HL-60 (cell line): ENCODE measurements around the gene HSD17B3.

Experiments
- DNase-seq, 2 experiments: peaks; one replicate each; pipeline ENCODE4 v3.0.0-alpha.2; 2010 to 2020; ENCODE audit warnings: low read depth in 1 of 2, low spot score in 1 of 2
- H3K27ac ChIP-seq: fragments of 250-450 bp; sonication (Bioruptor Pico); replicated peaks from 2 replicates; pipeline ENCODE4 v1.5.1; 2020; ENCODE audit warnings: mild to moderate bottlenecking, moderate library complexity
- H3K27me3 ChIP-seq: fragments of 250-450 bp; sonication (Bioruptor Pico); 2 replicates; pipeline ENCODE4 v1.5.1; 2021; ENCODE audit warnings: mild to moderate bottlenecking, moderate library complexity; ENCODE audit not compliant: insufficient read depth, poor library complexity, severe bottlenecking
- H3K4me3 ChIP-seq: replicated peaks from 2 replicates; pipeline ENCODE4 v1.5.1; 2011; ENCODE audit warnings: mild to moderate bottlenecking, control low read depth, low read length; ENCODE audit not compliant: insufficient read depth
- GABPA ChIP-seq: IDR thresholded peaks from 2 replicates; pipeline ENCODE4 v1.6.1; 2012; ENCODE audit warnings: low read depth
- POLR2AphosphoS5 ChIP-seq: IDR thresholded peaks from 2 replicates; pipeline ENCODE4 v1.6.1; 2012; ENCODE audit warnings: low read depth
- SPI1 ChIP-seq: IDR thresholded peaks from 2 replicates; pipeline ENCODE4 v1.6.1; 2012; ENCODE audit warnings: low read depth, mild to moderate bottlenecking, borderline replicate concordance
- TF ChIP-seq, protein P1 (sequence below): IDR thresholded peaks from 2 replicates; pipeline ENCODE4 v1.6.1; 2012; ENCODE audit warnings: low read depth; ENCODE audit not compliant: insufficient replicate concordance
- TF ChIP-seq, protein P2 (sequence below): IDR thresholded peaks from one replicate; pipeline ENCODE4 v1.5.1; 2011; ENCODE audit warnings: low read length, control low read depth, inconsistent platforms; ENCODE audit not compliant: insufficient read depth

HSD17B3 gene

DNA sequence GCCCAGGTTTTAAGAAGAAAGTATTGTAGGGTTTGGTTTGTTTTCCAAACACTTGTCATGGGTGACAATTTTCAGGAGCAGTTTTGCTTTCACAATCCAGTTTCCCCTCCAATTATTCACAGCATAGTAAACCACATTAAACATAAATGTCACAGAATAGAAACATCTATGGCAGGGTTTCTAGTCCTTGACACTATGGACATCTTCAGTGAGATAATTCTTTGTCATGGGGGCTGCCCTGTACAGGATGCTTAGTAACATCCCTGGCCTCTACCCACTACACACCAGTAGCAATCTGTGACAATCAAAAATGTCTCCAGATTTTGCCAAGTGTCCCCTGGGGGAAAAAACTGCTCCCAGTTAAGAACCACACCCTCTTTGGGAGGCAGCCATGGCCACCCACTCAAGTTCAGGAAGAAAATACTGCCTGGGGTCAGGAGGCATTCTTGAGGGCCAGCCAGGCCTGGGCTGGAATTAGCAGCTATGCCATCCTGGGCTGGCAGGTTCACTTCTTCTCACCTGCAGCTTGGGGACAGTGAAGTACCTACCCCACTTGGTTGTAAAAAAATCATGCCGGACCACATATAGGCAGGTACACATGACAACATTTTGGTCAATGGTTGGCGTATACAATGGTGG is 116.3 kb downstream of the HSD17B3 start:
- no peak overlapping the region for H3K27ac ChIP-seq
- DNase-seq = no peak

More for the DNA sequence above, 116.3 kb downstream of the HSD17B3 start:
- no peak for TF ChIP-seq SPI1
- TF ChIP-seq, protein P1, sequence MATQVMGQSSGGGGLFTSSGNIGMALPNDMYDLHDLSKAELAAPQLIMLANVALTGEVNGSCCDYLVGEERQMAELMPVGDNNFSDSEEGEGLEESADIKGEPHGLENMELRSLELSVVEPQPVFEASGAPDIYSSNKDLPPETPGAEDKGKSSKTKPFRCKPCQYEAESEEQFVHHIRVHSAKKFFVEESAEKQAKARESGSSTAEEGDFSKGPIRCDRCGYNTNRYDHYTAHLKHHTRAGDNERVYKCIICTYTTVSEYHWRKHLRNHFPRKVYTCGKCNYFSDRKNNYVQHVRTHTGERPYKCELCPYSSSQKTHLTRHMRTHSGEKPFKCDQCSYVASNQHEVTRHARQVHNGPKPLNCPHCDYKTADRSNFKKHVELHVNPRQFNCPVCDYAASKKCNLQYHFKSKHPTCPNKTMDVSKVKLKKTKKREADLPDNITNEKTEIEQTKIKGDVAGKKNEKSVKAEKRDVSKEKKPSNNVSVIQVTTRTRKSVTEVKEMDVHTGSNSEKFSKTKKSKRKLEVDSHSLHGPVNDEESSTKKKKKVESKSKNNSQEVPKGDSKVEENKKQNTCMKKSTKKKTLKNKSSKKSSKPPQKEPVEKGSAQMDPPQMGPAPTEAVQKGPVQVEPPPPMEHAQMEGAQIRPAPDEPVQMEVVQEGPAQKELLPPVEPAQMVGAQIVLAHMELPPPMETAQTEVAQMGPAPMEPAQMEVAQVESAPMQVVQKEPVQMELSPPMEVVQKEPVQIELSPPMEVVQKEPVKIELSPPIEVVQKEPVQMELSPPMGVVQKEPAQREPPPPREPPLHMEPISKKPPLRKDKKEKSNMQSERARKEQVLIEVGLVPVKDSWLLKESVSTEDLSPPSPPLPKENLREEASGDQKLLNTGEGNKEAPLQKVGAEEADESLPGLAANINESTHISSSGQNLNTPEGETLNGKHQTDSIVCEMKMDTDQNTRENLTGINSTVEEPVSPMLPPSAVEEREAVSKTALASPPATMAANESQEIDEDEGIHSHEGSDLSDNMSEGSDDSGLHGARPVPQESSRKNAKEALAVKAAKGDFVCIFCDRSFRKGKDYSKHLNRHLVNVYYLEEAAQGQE = no peak
- no peak for TF ChIP-seq POLR2AphosphoS5
- TF ChIP-seq, protein P2, sequence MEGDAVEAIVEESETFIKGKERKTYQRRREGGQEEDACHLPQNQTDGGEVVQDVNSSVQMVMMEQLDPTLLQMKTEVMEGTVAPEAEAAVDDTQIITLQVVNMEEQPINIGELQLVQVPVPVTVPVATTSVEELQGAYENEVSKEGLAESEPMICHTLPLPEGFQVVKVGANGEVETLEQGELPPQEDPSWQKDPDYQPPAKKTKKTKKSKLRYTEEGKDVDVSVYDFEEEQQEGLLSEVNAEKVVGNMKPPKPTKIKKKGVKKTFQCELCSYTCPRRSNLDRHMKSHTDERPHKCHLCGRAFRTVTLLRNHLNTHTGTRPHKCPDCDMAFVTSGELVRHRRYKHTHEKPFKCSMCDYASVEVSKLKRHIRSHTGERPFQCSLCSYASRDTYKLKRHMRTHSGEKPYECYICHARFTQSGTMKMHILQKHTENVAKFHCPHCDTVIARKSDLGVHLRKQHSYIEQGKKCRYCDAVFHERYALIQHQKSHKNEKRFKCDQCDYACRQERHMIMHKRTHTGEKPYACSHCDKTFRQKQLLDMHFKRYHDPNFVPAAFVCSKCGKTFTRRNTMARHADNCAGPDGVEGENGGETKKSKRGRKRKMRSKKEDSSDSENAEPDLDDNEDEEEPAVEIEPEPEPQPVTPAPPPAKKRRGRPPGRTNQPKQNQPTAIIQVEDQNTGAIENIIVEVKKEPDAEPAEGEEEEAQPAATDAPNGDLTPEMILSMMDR = no peak
- no peak for TF ChIP-seq GABPA
- no peaks in the 10 kb centered on the region for H3K27me3 ChIP-seq
- no peak overlapping the region for H3K4me3 ChIP-seq
